ENCODE results near the gene GLDC. TPM values are rescaled to one million over a fixed set of nuclear protein-coding genes. Genes with fewer than 3 reads are reported as not detected.

GLDC gene
- total RNA-seq, 1 experiment from 2014 or later = 5.1 TPM

DNA sequence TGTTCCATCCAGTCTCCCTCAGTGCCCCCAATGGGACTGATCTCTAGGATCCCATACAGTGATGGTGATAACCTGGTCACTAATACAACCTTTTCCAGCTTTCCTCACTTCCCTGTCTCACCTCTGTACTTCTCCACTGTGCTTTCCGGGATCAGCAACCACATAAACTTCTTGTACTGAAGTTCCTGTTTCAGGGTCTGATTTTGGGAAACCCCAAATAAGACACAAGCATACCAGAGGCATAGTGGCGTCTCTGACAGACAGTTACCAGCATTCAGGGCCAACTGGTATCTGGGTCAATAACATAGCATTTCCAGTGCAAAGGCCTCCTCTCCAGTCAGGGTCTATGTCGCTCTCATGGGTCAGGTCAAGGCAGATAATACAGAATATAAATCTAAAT lies 64.3 kb downstream of the GLDC start:
- BruUV-seq (replicated peaks) = no TSS peak
- Mint-ChIP-seq H3K4me3 (ENCODE audit: low read depth, unreplicated experiment) (no peak overlapping the region), H3K9me3 (ENCODE audit: low read depth, unreplicated experiment) (no peaks in the 10 kb centered on the region), H3K27me3 (ENCODE audit: unreplicated experiment) (no peaks in the 10 kb centered on the region), H3K4me1 (ENCODE audit: low read depth, unreplicated experiment) (no peaks in the 10 kb centered on the region), H3K27ac (ENCODE audit: unreplicated experiment) (no peak overlapping the region), H3K36me3 (ENCODE audit: insufficient read depth, unreplicated experiment) (no peaks in the 10 kb centered on the region)
- CTCF ChIA-PET = no interaction called here
- intact Hi-C loops (cut with micrococcal nuclease; ENCODE audit: unreplicated experiment) = no loop called here
- DNase-seq = no peak
- TF ChIP-seq, protein P1, sequence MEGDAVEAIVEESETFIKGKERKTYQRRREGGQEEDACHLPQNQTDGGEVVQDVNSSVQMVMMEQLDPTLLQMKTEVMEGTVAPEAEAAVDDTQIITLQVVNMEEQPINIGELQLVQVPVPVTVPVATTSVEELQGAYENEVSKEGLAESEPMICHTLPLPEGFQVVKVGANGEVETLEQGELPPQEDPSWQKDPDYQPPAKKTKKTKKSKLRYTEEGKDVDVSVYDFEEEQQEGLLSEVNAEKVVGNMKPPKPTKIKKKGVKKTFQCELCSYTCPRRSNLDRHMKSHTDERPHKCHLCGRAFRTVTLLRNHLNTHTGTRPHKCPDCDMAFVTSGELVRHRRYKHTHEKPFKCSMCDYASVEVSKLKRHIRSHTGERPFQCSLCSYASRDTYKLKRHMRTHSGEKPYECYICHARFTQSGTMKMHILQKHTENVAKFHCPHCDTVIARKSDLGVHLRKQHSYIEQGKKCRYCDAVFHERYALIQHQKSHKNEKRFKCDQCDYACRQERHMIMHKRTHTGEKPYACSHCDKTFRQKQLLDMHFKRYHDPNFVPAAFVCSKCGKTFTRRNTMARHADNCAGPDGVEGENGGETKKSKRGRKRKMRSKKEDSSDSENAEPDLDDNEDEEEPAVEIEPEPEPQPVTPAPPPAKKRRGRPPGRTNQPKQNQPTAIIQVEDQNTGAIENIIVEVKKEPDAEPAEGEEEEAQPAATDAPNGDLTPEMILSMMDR (IDR thresholded peaks at IDR 0.05; ENCODE audit: unreplicated experiment) = no peak

DNA sequence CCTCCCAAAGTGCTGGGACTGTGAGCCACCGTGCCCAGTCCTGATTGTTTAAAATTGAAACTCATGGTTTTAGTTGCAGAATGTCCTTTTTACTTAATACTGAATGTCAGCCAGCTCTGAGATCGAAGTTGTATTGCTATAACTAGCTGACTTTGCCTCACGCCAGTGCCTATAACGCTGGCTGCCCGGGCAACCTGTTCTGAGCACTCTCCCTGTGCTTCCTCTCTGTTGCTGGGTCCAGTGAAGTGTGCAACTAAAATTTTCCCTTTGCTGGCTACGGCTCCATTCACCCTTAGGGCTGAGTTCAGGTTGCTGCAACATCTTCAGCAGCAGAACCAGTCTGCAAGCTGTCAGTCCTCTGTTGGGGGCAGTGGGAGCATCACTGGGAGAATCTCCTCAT lies 65.9 kb downstream of the GLDC start:
- intact Hi-C loops (cut with micrococcal nuclease; ENCODE audit: unreplicated experiment) = no loop called here
- BruUV-seq (replicated peaks) = no TSS peak
- Mint-ChIP-seq H3K36me3 (ENCODE audit: insufficient read depth, unreplicated experiment) (no peaks in the 10 kb centered on the region), H3K9me3 (ENCODE audit: low read depth, unreplicated experiment) (no peaks in the 10 kb centered on the region), H3K27ac (ENCODE audit: unreplicated experiment) (no peak overlapping the region), H3K4me3 (ENCODE audit: low read depth, unreplicated experiment) (no peak overlapping the region), H3K4me1 (ENCODE audit: low read depth, unreplicated experiment) (no peaks in the 10 kb centered on the region), H3K27me3 (ENCODE audit: unreplicated experiment) (no peaks in the 10 kb centered on the region)
- DNase-seq = no peak
- CTCF ChIA-PET = no interaction called here
- TF ChIP-seq, protein P1 (IDR thresholded peaks at IDR 0.05; ENCODE audit: unreplicated experiment) = no peak

- no TSS peak for BruUV-seq (replicated peaks)
- no peak overlapping the region for H3K27ac Mint-ChIP-seq (ENCODE audit: unreplicated experiment)
- intact Hi-C loops (cut with micrococcal nuclease; ENCODE audit: unreplicated experiment) = no loop called here
- H3K9me3 Mint-ChIP-seq (ENCODE audit: low read depth, unreplicated experiment) = no peaks in the 10 kb centered on the region
- no peaks in the 10 kb centered on the region for H3K36me3 Mint-ChIP-seq (ENCODE audit: insufficient read depth, unreplicated experiment)
- TF ChIP-seq, protein P1 (IDR thresholded peaks at IDR 0.05; ENCODE audit: unreplicated experiment) = no peak
- no peaks in the 10 kb centered on the region for H3K27me3 Mint-ChIP-seq (ENCODE audit: unreplicated experiment)
- H3K4me1 Mint-ChIP-seq (ENCODE audit: low read depth, unreplicated experiment) = no peaks in the 10 kb centered on the region
- DNase-seq = no peak
- no peak overlapping the region for H3K4me3 Mint-ChIP-seq (ENCODE audit: low read depth, unreplicated experiment)
- CTCF ChIA-PET = no interaction called here
These were observed 68.5 kb downstream of the GLDC start for GRCh38 chr9:6576987-6577386.

- no peaks in the 10 kb centered on the region for H3K4me1 Mint-ChIP-seq (ENCODE audit: low read depth, unreplicated experiment)
- DNase-seq = no peak
- TF ChIP-seq, protein P1 (IDR thresholded peaks at IDR 0.05; ENCODE audit: unreplicated experiment) = no peak
- no peaks in the 10 kb centered on the region for H3K9me3 Mint-ChIP-seq (ENCODE audit: low read depth, unreplicated experiment)
- no peaks in the 10 kb centered on the region for H3K36me3 Mint-ChIP-seq (ENCODE audit: insufficient read depth, unreplicated experiment)
- no peak overlapping the region for H3K27ac Mint-ChIP-seq (ENCODE audit: unreplicated experiment)
- H3K4me3 Mint-ChIP-seq (ENCODE audit: low read depth, unreplicated experiment) = no peak overlapping the region
- no TSS peak for BruUV-seq (replicated peaks)
- CTCF ChIA-PET = no interaction called here
- intact Hi-C loops (cut with micrococcal nuclease; ENCODE audit: unreplicated experiment) = no loop called here
- H3K27me3 Mint-ChIP-seq (ENCODE audit: unreplicated experiment) = no peaks in the 10 kb centered on the region
These were observed 70.0 kb downstream of the GLDC start for GRCh38 chr9:6575324-6576034.
